Right lobe of liver (tissue), 6 donors: Measurements from ENCODE around the gene MEIS2. TPM values are rescaled to one million over a fixed set of nuclear protein-coding genes. Genes with fewer than 3 reads are reported as not detected.

Experiments
- ATAC-seq, 4 donors: fragments of 200-7000 bp; cut with Tn5 transposase; one replicate each; pipeline ENCODE4 v1.9.1; 2020; ENCODE audit warnings: mild to moderate bottlenecking in 4 of 4, moderate library complexity in 4 of 4
- DNase-seq, 3 donors: peaks; one replicate each; pipeline ENCODE4 v3.0.0-alpha.2; 2020
- H3K27ac ChIP-seq, 3 donors: fragments of 200-600 bp; one replicate each; pipeline ENCODE4 v1.8.0; 2022
- H3K27me3 ChIP-seq, 2 donors: fragments of 200-600 bp; one replicate each; pipeline ENCODE4 v1.8.0; 2022
- H3K36me3 ChIP-seq, 4 donors: fragments of 200-600 bp; sonication (generic) in 1 of 4; one replicate each; pipeline versions ENCODE4 v1.5.1 to v1.8.0; 2017 to 2022; ENCODE audit warnings: control low read depth in 1 of 4
- H3K4me1 ChIP-seq, 4 donors: fragments of 200-600 bp; sonication (generic) in 1 of 4; one replicate each; pipeline versions ENCODE4 v1.5.1 to v1.8.0; 2017 to 2022; ENCODE audit warnings: control low read depth in 1 of 4
- H3K4me3 ChIP-seq, 3 donors: fragments of 200-600 bp; one replicate each; pipeline ENCODE4 v1.8.0; 2022
- H3K9me3 ChIP-seq, 4 donors: fragments of 200-600 bp; sonication (generic) in 1 of 4; one replicate each; pipeline versions ENCODE4 v1.5.1 to v1.8.0; 2017 to 2022; ENCODE audit warnings: control low read depth in 1 of 4
- CTCF ChIP-seq, 4 donors: fragments of 200-600 bp in 3 of 4; fragments of 450-650 bp in 1 of 4; IDR thresholded peaks; one replicate each; pipeline versions ENCODE4 v1.5.1 to v1.8.0; 2016 to 2022; ENCODE audit warnings: antibody characterized with exemption in 4 of 4, mild to moderate bottlenecking in 2 of 4
- POLR2A ChIP-seq: fragments of 450-650 bp; IDR thresholded peaks from one replicate; pipeline ENCODE4 v1.6.1; 2017; ENCODE audit warnings: antibody characterized with exemption, mild to moderate bottlenecking
- WGBS: methylation state at CpG from one replicate; pipeline ENCODE4 v1.1.6; 2018; ENCODE audit warnings: low coverage, low lambda C conversion rate; ENCODE audit not compliant: insufficient coverage; ENCODE audit errors: missing lambda C conversion rate; 5-methylcytosine and 5-hydroxymethylcytosine counted together
- intact Hi-C, 2 donors: fragments of 100-400 bp; cut with DNase I; formaldehyde crosslinking; loops; one replicate each; pipeline versions ENCODE4 v1.11.2 to v1.14.1; 2022
- total RNA-seq, 6 experiments: library from RNA; depleted of rRNA in 2 of 6; stranded (reverse); fragments of >200 nt in 2 of 6; fragmentation: NEBNext Ultra II Directional in 3 of 6; extraction: Animal tissue kit (Norgen Biotek cat#: 25700) in 3 of 6; gene quantifications; one replicate each; pipeline versions ENCODE4 v1.1.0 to v1.2.4, GENCODE V29; 2016 to 2023
- donor health status: DM: no; HTN: yes; CAD: no.
- donor health status: DM: no; HTN: no; CAD: no.
- donor health status: DM: no; HTN: no; CAD: no.
- donor health status: DM: no; HTN: yes; CAD: no.
- donor health status: DM: no; HTN: yes; CAD: no.

The MEIS2 gene
- total RNA-seq, 6 experiments from 2014 or later, result 6.1 to 18.0 (median 7.9) TPM

DNA sequence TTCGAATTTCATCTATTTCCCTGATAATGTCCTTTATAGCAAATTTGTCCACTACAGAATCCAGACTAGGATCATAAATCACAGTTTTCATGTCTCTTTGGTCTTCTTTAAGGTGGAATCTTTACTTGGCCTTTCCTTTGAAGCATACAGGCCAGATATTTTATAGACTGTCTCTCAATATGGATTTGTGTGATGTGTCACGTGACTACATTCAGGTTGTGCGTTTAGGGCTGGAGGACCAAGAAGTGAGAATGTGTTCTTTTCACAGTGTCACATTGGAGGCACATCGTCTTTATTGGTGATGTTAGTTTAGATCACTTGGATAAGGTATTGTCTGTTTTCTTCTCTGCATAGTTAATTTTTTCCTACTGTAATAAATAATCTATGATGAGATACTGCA, 232.9 kb downstream of the MEIS2 start:
- intact Hi-C loops, result no loop called here

GRCh38 chr15:36866896-36867295, 233.5 kb downstream of the MEIS2 start:
- intact Hi-C loops, result no loop called here
- WGBS, result 81% methylated on average over 3 of the region's 3 CpGs
- Histone ChIP-seq H3K9me3 (no peaks in the 10 kb centered on the region), H3K4me1 (no peaks in the 10 kb centered on the region), H3K27ac (no peak overlapping the region), H3K36me3 (no peaks in the 10 kb centered on the region), H3K27me3 (no peaks in the 10 kb centered on the region), H3K4me3 (no peak overlapping the region)
- TF ChIP-seq CTCF (IDR thresholded peaks at IDR 0.05), result no peak
- TF ChIP-seq POLR2A, result no peak
- ATAC-seq, result no peak
- no peak for DNase-seq

More for the DNA sequence above, 232.9 kb downstream of the MEIS2 start:
- no peaks in the 10 kb centered on the region for H3K36me3 ChIP-seq
- TF ChIP-seq POLR2A (no peak), CTCF (IDR thresholded peaks at IDR 0.05) (no peak)
- no peak overlapping the region for H3K4me3 ChIP-seq
- H3K27me3 ChIP-seq, result no peaks in the 10 kb centered on the region
- H3K9me3 ChIP-seq, result no peaks in the 10 kb centered on the region
- no peaks in the 10 kb centered on the region for H3K4me1 ChIP-seq
- no peak for DNase-seq
- ATAC-seq, result no peak
- H3K27ac ChIP-seq, result no peak overlapping the region
- 79% methylated on average over 4 of the region's 4 CpGs for WGBS

GRCh38 chr15:36863570-36863969, 236.8 kb downstream of the MEIS2 start:
- no peaks in the 10 kb centered on the region for H3K27me3 ChIP-seq
- TF ChIP-seq POLR2A (no peak), CTCF (IDR thresholded peaks at IDR 0.05) (no peak)
- no peak for ATAC-seq
- no peaks in the 10 kb centered on the region for H3K4me1 ChIP-seq
- H3K36me3 ChIP-seq, result no peaks in the 10 kb centered on the region
- H3K4me3 ChIP-seq, result no peak overlapping the region
- DNase-seq, result no peak
- 87% methylated on average over 4 of the region's 4 CpGs for WGBS
- H3K27ac ChIP-seq, result no peak overlapping the region
- intact Hi-C loops, result no loop called here
- no peaks in the 10 kb centered on the region for H3K9me3 ChIP-seq

DNA sequence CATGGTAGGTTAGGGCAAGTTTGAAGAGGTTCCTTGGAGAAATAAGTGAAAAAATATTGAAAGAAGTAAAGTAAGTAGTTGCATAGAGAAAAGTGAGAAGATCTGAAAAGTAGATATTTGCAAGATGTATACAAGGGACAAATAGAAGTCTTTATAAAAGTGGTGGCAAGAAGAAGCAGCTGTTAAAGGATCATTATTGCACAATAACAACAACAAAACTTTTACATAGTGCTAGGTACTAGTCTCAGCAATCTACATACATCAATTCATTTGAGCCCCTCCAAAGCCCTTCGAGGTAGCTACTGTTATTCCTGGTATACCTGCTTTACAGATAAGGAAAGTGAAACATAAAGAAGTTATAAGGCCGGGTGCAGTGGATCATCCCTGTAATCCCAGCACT, 239.6 kb downstream of the MEIS2 start:
- Histone ChIP-seq H3K9me3 (no peaks in the 10 kb centered on the region), H3K4me3 (no peak overlapping the region), H3K4me1 (no peaks in the 10 kb centered on the region), H3K36me3 (no peaks in the 10 kb centered on the region), H3K27ac (no peak overlapping the region), H3K27me3 (no peaks in the 10 kb centered on the region)
- intact Hi-C loops, result no loop called here
- ATAC-seq (no peak), DNase-seq (no peak)
- TF ChIP-seq POLR2A (no peak), CTCF (IDR thresholded peaks at IDR 0.05) (no peak)
- WGBS, result 77% methylated on average over 2 of the region's 2 CpGs

GRCh38 chr15:36858423-36858822, 241.9 kb downstream of the MEIS2 start:
- DNase-seq (no peak), ATAC-seq (no peak)
- no peak overlapping the region for H3K27ac ChIP-seq
- H3K4me1 ChIP-seq, result no peaks in the 10 kb centered on the region
- H3K36me3 ChIP-seq, result no peaks in the 10 kb centered on the region
- intact Hi-C loops, result no loop called here
- TF ChIP-seq POLR2A (no peak), CTCF (IDR thresholded peaks at IDR 0.05) (no peak)
- no peaks in the 10 kb centered on the region for H3K9me3 ChIP-seq
- no peaks in the 10 kb centered on the region for H3K27me3 ChIP-seq
- H3K4me3 ChIP-seq, result no peak overlapping the region
